ENCODE measurements around the gene PARP9.
A peak's percentile ranks its signal among the peaks of the same experiment; 100 is the strongest.
"Not testable (repeated sequence)": the region's sequence is repeated elsewhere in the genome, so short reads cannot be mapped to it uniquely, and the experiment has no call there.

The PARP9 gene

GRCh38 chr3:122515870-122516269 is 48.2 kb downstream of the PARP9 start:
- DNase-seq, result no peak

- DNase-seq, result no peak
Observed at GRCh38 chr3:122515020-122515468, 49.1 kb downstream of the PARP9 start.

- peak; percentile 89 for DNase-seq
Observed at GRCh38 chr3:122514123-122515019, 49.7 kb downstream of the PARP9 start, which contains the start of gene KPNA1. KPNA1 (minus strand) TSS chr3:122514939; CDS start chr3:122496565, 18,374 bp downstream.

- no peak for DNase-seq
Observed at GRCh38 chr3:122513386-122514122, 50.5 kb downstream of the PARP9 start.

- no peak for DNase-seq
Observed at GRCh38 chr3:122512284-122512683, 51.8 kb downstream of the PARP9 start.

- DNase-seq, result no peak
Observed at GRCh38 chr3:122510878-122511535, 53.1 kb downstream of the PARP9 start.

- not testable (repeated sequence) for DNase-seq
Observed at GRCh38 chr3:122508944-122509343, 55.2 kb downstream of the PARP9 start.

GRCh38 chr3:122508135-122508914 is 55.8 kb downstream of the PARP9 start:
- DNase-seq, result no peak

GRCh38 chr3:122506450-122506849 is 57.6 kb downstream of the PARP9 start:
- DNase-seq, result no peak

GRCh38 chr3:122505676-122506075 is 58.4 kb downstream of the PARP9 start:
- DNase-seq, result no peak

- DNase-seq, result no peak
Observed at GRCh38 chr3:122502941-122503340, 61.2 kb downstream of the PARP9 start.

GRCh38 chr3:122502139-122502538 is 62.0 kb downstream of the PARP9 start:
- DNase-seq, result no peak

- not testable (repeated sequence) for DNase-seq
Observed at GRCh38 chr3:122500964-122501363, 63.1 kb downstream of the PARP9 start.

- DNase-seq, result no peak
Observed at GRCh38 chr3:122498152-122498551, 65.9 kb downstream of the PARP9 start.

- peak; percentile 6 for DNase-seq
Observed at GRCh38 chr3:122497425-122497824, 66.7 kb downstream of the PARP9 start.

- DNase-seq, result no peak
Observed at GRCh38 chr3:122496508-122496907, 67.6 kb downstream of the PARP9 start.

GRCh38 chr3:122493296-122493695 is 70.8 kb downstream of the PARP9 start:
- no peak for DNase-seq

GRCh38 chr3:122488262-122488973 is 75.7 kb downstream of the PARP9 start:
- no peak for DNase-seq

GRCh38 chr3:122484985-122485384 is 79.1 kb downstream of the PARP9 start:
- no peak for DNase-seq

- DNase-seq, result no peak
Observed at GRCh38 chr3:122481390-122481789, 82.7 kb downstream of the PARP9 start.

Data from CD4-positive, alpha-beta T cell treated with Interferon gamma for 1 hour (primary cell).